NCI-H2081 (cell line): ENCODE measurements around the gene TNFSF11.

ENCODE experiments used
- DNase-seq, 2 experiments: peaks; one replicate each; lab custom pipeline; 2025; lab: John Stamatoyannopoulos, UW

The TNFSF11 gene

GRCh38 chr13:42653679-42654078 lies 79.7 kb downstream of the TNFSF11 start:
- DNase-seq: no peak

GRCh38 chr13:42654212-42654611 lies 80.3 kb downstream of the TNFSF11 start:
- DNase-seq: no peak

- DNase-seq: no peak
Measured at GRCh38 chr13:42654722-42655121, 80.8 kb downstream of the TNFSF11 start.

GRCh38 chr13:42656161-42656560 lies 82.2 kb downstream of the TNFSF11 start:
- DNase-seq: no peak

- DNase-seq: no peak
Measured at GRCh38 chr13:42656958-42657357, 83.0 kb downstream of the TNFSF11 start.
